NB4 (cell line): Measurements from ENCODE around the gene BMPR1B.

ENCODE experiments used
- MAX ChIP-seq: IDR thresholded peaks from 2 replicates; pipeline ENCODE4 v1.6.1; 2011; ENCODE audit warnings: low read depth, low read length
- MYC ChIP-seq: IDR thresholded peaks from 2 replicates; pipeline ENCODE4 v1.6.1; 2011; ENCODE audit warnings: low read depth, low read length
- POLR2A ChIP-seq: IDR thresholded peaks from 2 replicates; pipeline ENCODE4 v1.6.1; 2011; ENCODE audit warnings: mild to moderate bottlenecking; ENCODE audit not compliant: insufficient read length; ENCODE audit errors: extremely low read depth
- TF ChIP-seq, protein P1 (sequence below): IDR thresholded peaks from one replicate; pipeline ENCODE4 v1.5.1; 2012; ENCODE audit warnings: low read depth, low read length

DNA sequence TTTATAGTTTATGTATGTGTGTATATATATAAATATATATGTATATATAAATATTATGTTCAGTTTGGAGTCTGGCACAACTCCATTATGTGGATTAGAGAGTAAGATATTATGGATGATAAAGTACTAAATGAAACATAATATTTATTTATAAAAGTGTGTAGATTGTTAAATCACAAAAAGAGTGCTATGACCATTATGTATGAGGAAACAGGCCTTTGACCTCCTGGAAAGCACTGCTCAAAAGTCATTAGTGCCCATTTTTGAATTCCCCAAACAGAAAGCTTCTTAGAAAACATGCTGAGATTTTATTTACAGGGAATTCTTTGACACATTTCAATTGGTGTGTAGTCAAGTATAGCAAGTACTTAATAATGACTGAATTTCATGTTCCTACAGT lies 399.8 kb downstream of the BMPR1B start:
- no peak for TF ChIP-seq POLR2A
- TF ChIP-seq MAX, result no peak
- TF ChIP-seq, protein P1, sequence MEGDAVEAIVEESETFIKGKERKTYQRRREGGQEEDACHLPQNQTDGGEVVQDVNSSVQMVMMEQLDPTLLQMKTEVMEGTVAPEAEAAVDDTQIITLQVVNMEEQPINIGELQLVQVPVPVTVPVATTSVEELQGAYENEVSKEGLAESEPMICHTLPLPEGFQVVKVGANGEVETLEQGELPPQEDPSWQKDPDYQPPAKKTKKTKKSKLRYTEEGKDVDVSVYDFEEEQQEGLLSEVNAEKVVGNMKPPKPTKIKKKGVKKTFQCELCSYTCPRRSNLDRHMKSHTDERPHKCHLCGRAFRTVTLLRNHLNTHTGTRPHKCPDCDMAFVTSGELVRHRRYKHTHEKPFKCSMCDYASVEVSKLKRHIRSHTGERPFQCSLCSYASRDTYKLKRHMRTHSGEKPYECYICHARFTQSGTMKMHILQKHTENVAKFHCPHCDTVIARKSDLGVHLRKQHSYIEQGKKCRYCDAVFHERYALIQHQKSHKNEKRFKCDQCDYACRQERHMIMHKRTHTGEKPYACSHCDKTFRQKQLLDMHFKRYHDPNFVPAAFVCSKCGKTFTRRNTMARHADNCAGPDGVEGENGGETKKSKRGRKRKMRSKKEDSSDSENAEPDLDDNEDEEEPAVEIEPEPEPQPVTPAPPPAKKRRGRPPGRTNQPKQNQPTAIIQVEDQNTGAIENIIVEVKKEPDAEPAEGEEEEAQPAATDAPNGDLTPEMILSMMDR, result no peak
- TF ChIP-seq MYC, result no peak
